GM12801 (cell line): ENCODE data around the gene TXNIP.

Experiments
- TF ChIP-seq, protein P1 (sequence below): IDR thresholded peaks from one replicate; pipeline ENCODE4 v1.5.1; 2011; ENCODE audit warnings: control low read depth; ENCODE audit not compliant: insufficient read length; ENCODE audit errors: extremely low read depth

The TXNIP gene

DNA sequence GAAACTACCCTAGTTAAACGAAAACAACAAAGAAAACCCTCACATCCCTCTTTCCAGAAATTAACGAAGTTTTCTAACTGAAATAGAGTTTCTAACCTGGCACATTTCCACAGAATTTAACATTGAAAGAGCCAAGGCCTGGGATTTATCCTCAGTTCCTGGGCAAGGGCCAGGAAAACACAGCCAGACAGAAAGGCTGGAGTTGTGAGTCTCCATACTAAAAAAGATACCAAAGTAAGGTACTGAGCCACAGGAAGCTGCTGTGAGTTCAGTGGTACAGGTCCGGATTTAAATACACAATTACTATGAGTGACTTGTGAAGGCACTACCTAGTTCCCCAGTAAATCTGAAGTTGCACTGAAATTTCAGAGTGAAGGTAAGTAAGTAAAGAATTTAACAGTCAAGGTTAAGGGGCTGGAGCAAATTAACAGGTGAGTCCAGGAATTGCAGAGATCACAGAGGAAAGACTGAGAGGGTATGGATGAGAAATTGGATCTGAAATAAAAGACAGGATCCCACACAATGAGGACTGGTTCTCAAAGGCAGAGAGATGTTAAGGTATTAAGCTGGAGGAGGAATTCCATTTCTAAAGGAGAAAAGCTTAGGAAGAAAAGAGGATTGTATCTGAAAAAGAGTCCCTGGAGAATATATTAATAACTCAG lies 39.5 kb downstream of the TXNIP start:
- TF ChIP-seq, protein P1, sequence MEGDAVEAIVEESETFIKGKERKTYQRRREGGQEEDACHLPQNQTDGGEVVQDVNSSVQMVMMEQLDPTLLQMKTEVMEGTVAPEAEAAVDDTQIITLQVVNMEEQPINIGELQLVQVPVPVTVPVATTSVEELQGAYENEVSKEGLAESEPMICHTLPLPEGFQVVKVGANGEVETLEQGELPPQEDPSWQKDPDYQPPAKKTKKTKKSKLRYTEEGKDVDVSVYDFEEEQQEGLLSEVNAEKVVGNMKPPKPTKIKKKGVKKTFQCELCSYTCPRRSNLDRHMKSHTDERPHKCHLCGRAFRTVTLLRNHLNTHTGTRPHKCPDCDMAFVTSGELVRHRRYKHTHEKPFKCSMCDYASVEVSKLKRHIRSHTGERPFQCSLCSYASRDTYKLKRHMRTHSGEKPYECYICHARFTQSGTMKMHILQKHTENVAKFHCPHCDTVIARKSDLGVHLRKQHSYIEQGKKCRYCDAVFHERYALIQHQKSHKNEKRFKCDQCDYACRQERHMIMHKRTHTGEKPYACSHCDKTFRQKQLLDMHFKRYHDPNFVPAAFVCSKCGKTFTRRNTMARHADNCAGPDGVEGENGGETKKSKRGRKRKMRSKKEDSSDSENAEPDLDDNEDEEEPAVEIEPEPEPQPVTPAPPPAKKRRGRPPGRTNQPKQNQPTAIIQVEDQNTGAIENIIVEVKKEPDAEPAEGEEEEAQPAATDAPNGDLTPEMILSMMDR = no peak

DNA sequence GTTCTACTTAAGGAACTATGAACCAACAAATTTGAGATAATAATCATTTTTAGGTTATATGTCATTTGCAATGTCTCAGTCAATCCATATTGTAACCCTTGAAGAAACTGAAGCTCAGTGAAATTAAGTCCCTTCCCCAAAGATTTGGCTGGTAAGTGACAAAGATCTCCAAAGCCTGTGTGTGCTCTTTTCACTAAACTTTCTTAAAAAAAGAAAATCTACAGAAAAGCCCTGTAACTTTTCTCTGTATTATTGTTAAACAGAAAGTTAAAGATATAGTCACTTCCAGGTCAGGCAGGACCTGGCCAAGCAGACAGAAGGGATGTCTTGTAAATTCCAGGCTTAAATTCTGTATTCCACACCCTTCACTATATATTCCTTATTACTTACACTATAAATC lies 40.0 kb downstream of the TXNIP start:
- TF ChIP-seq, protein P1 = no peak

DNA sequence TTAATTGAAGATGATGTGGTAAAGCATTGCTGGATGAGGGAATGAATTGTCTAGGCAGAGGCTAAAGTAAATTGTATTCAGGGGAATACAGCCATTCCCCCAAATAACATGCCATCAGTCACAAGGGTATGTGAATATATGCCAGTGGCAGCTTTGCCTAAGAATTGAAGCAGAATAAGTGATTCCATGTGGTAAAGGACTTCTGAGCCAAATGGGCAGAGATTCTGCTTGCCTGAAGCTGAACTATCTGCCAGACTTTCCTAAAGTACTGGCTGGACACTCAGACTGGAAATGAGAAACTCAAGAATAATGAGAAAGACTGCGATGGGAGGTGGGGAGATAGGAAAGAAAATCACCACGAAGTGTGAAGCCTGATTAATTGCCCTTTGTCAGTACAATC lies 40.9 kb downstream of the TXNIP start:
- TF ChIP-seq, protein P1 = no peak

DNA sequence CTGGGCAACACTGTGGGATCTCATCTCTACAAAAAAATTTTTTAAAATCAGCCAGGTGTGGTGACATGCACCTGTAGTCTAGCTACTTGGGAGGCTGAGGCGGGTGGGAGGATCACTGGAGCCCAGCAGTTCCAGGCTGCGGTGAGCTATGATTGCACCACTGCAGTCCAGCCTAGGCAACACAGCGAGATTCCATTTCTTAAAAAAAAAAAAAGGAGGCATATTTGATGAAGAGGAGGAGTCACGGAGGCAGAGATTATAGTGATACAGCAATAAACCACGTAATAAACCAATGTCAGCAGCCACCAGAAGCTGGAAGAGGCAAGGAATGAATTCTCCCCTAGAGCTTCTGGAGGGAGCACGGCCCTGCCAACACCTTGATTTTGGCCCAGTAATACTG lies 42.5 kb downstream of the TXNIP start:
- TF ChIP-seq, protein P1 = no peak

DNA sequence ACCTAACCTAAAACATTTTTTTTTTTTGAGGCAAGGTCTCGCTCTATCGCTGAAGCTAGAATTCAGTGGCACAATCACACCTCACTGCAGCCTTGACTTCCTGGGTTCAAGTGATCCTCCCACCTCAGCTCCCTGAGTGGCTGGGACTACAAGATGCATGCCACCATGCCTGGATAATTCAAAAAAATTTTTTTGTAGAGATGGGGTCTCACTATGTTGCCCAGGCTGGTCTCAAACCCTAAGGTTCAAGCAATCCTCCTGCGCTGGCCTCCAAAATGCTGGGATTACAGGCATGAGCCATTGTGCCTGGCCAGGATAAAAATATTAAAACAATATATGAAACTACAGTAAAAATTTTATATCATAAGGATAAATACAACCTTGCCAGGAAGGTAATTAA lies 43.5 kb downstream of the TXNIP start:
- TF ChIP-seq, protein P1 = no peak

DNA sequence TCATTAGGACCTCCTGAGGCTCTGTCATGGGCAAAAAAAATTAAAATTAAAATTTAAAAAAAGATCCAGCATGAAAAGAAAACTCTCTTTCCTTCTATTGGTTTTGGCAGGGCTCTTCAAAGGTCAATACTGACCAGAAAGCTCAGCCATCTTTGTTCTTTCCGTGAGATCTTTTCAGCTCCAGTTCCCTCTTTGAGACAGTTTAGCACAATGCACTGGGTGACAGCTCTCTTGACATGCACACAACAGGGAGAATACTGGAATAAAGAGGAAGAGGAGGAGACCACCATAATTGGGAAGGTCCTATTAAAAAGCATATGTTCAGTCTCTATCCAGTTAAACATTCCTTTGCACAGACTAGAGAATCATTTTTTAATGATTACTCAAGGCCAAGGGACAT lies 44.9 kb downstream of the TXNIP start:
- TF ChIP-seq, protein P1 = no peak

DNA sequence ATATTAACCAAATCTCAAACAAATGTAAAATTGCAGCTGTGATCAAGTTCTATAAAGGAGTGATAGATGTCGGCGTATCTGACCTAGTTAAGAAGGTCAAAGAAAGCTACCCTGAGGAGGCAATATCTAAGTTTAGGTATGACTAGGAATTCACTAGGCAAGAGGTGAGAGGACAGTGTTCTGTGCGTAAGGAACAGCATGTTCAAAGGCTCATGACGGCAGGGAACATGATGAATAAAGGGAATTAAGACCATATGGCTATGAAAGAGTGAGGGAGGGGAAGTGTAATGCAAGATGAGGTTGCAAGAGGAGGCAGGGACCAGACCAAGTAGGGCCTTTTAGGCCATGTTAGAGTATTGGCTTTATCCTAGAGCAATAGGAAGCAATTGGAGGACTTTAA lies 47.2 kb downstream of the TXNIP start:
- TF ChIP-seq, protein P1 = no peak

DNA sequence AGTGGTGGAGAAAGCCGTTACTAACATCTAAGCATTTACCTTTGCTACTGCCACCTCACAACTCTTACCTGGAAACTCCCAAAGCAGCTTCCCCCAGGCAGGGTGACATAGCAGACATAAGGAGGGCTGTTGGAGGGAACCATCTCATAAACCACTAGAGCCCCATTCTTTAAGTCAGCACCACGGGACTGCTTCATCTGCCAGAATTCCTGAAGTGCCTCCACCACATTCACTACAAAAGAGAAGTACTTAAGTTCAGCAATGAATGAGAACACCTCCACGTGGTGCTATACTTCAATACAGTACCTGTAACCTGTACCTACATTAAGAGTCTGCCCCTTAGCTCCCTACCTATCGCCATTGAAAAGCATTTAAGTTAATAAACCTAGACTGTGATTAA lies 48.8 kb downstream of the TXNIP start:
- TF ChIP-seq, protein P1 = no peak
